H1 (cell line): ENCODE measurements around the gene POP7. TPM values are rescaled to one million over a fixed set of nuclear protein-coding genes. Genes with fewer than 3 reads are reported as not detected.
A peak's percentile ranks its signal among the peaks of the same experiment; 100 is the strongest.

Source experiments
- BACH1 ChIP-seq: IDR thresholded peaks from 2 replicates; pipeline ENCODE4 v1.6.1; 2012; ENCODE audit warnings: low read length, improper control_type of control experiment
- BCL11A ChIP-seq, 2 experiments: IDR thresholded peaks; one replicate each; pipeline ENCODE4 v1.6.1; 2011; ENCODE audit warnings: low read depth in 2 of 2, low read length in 2 of 2, mild to moderate bottlenecking in 2 of 2
- CEBPB ChIP-seq: IDR thresholded peaks from 2 replicates; pipeline ENCODE4 v1.6.1; 2012; ENCODE audit warnings: low read depth, low read length
- HDAC2 ChIP-seq, 2 experiments: fragments of 300-600 bp in 1 of 2; sonication (generic) in 1 of 2; IDR thresholded peaks; 2 replicates each; pipeline ENCODE4 v1.6.1; 2011 to 2012; ENCODE audit warnings: low read depth in 2 of 2, low read length in 2 of 2, mild to moderate bottlenecking in 2 of 2, moderate library complexity in 2 of 2, borderline replicate concordance in 1 of 2, inconsistent platforms in 1 of 2
- JUND ChIP-seq: IDR thresholded peaks from 2 replicates; pipeline ENCODE4 v1.6.1; 2011; ENCODE audit warnings: mild to moderate bottlenecking, improper control_type of control experiment, low read length
- KDM5A ChIP-seq: fragments of 200-600 bp; IDR thresholded peaks from 2 replicates; pipeline ENCODE4 v1.7.1; 2012; ENCODE audit warnings: mild to moderate bottlenecking, low read length, inconsistent platforms, mixed read lengths
- NANOG ChIP-seq: IDR thresholded peaks from 2 replicates; pipeline ENCODE4 v1.6.1; 2011; ENCODE audit warnings: low read length, low read depth, mild to moderate bottlenecking, inconsistent platforms; ENCODE audit not compliant: insufficient read depth, poor library complexity, severe bottlenecking
- POLR2A ChIP-seq, 2 experiments: IDR thresholded peaks; 1 replicate in 1 of 2; 2 replicates in 1 of 2; pipeline ENCODE4 v1.6.1; 2011; ENCODE audit warnings: low read depth in 2 of 2, low read length in 2 of 2, mild to moderate bottlenecking in 2 of 2; ENCODE audit errors: control extremely low read depth in 1 of 2
- RNF2 ChIP-seq: fragments of 200-900, 300-1000 bp; sonication (generic); IDR thresholded peaks from 2 replicates; pipeline ENCODE4 v1.7.1; 2016; ENCODE audit warnings: borderline replicate concordance, low read depth, mild to moderate bottlenecking, antibody characterized with exemption, low read length; ENCODE audit not compliant: poor library complexity, severe bottlenecking; ENCODE audit errors: missing control alignments
- polyA plus RNA-seq, 7 experiments: library from polyadenylated mRNA; depleted of rRNA in 3 of 7; stranded (reverse) in 5 of 7; unstranded in 2 of 7; fragments of >200 nt in 5 of 7; fragments of 200-250 nt in 2 of 7; gene quantifications; 1 replicate in 5 of 7; 2 replicates in 1 of 7; 4 replicates in 1 of 7; pipeline versions ENCODE4 v1.2.1 to v1.2.3, GENCODE V29; 2011 to 2013; ENCODE audit warnings: missing spikeins in 2 of 7, mixed read lengths in 2 of 7
- total RNA-seq: library from RNA; stranded (reverse); fragmentation: NEBNext Ultra II Directional; extraction: Animal tissue kit (Norgen Biotek cat#: 25700); gene quantifications from 2 replicates; pipeline ENCODE4 v1.2.1, GENCODE V29; 2021
- TF ChIP-seq, protein P1 (sequence below): IDR thresholded peaks from 2 replicates; pipeline ENCODE4 v1.6.1; 2011; ENCODE audit warnings: low read length, improper control_type of control experiment

Gene POP7
- total and polyA plus RNA-seq, 2 of the 8 experiments (the other 6 are each of a cell fraction or from before 2014, with no cell fraction given), result 92.5 to 135 TPM

GRCh38 chr7:100694098-100694745 is 11.7 kb upstream of the POP7 start, which contains the start of gene GIGYF1 (continued):
- TF ChIP-seq, protein P1, sequence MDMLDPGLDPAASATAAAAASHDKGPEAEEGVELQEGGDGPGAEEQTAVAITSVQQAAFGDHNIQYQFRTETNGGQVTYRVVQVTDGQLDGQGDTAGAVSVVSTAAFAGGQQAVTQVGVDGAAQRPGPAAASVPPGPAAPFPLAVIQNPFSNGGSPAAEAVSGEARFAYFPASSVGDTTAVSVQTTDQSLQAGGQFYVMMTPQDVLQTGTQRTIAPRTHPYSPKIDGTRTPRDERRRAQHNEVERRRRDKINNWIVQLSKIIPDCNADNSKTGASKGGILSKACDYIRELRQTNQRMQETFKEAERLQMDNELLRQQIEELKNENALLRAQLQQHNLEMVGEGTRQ, result peak; percentile 86
- no peak for TF ChIP-seq RNF2
- TF ChIP-seq POLR2A (IDR thresholded peaks at IDR 0.05; ENCODE audit: control extremely low read depth in 1 of 2, low read depth in 2 of 2, low read length in 2 of 2), result 0 out of 3 replicates have a peak, but pooled peaks of 1 of the 2 experiments have one; percentile 41
- TF ChIP-seq BACH1, result no peak
- TF ChIP-seq HDAC2 (IDR thresholded peaks at IDR 0.05; ENCODE audit: borderline replicate concordance in 1 of 2, low read depth in 2 of 2, low read length in 2 of 2), result no peak
- no peak for TF ChIP-seq BCL11A (IDR thresholded peaks at IDR 0.05; ENCODE audit: low read depth in 2 of 2, low read length in 2 of 2)
- TF ChIP-seq KDM5A, result no peak
- no peak for TF ChIP-seq CEBPB
- no peak for TF ChIP-seq NANOG
- TF ChIP-seq JUND, result no peak
